GM23248 (cell line): ENCODE data around the gene ZDHHC16.

Experiments
- EZH2 ChIP-seq: fragments of 200-600 bp; sonication (generic); IDR thresholded peaks from 2 replicates; pipeline ENCODE4 v1.6.1; 2018; ENCODE audit warnings: antibody characterized with exemption, mild to moderate bottlenecking; ENCODE audit not compliant: insufficient read depth, poor library complexity, severe bottlenecking
- EZH2phosphoT487 ChIP-seq: fragments of 200-600 bp; sonication (generic); IDR thresholded peaks from 2 replicates; pipeline ENCODE4 v1.6.1; 2018; ENCODE audit warnings: antibody characterized with exemption, moderate library complexity, mild to moderate bottlenecking, low read depth; ENCODE audit not compliant: insufficient read depth

- TF ChIP-seq EZH2 = no peak
- TF ChIP-seq EZH2phosphoT487 = no peak
These were observed 17.4 kb upstream of the ZDHHC16 start for GRCh38 chr10:97428572-97428981.
